HepG2 (cell line): Measurements from ENCODE around the gene ASB11. TPM values are rescaled to one million over a fixed set of nuclear protein-coding genes. Genes with fewer than 3 reads are reported as not detected.

ENCODE experiments used
- GATAD1 ChIP-seq: IDR thresholded peaks from 2 replicates; pipeline ENCODE4 v1.6.1; 2016; ENCODE audit warnings: missing genetic modification reagents, missing compliant biosample characterization
- GTF2F1 ChIP-seq: fragments of 150-350 bp; IDR thresholded peaks from 2 replicates; pipeline ENCODE4 v1.6.1; 2014; ENCODE audit warnings: low read length
- KMT2A ChIP-seq: sonication (generic); formaldehyde crosslinking; IDR thresholded peaks from 2 replicates; pipeline ENCODE4 v1.4.0; 2020; ENCODE audit warnings: missing genetic modification reagents
- MTF1 ChIP-seq: sonication (generic); formaldehyde crosslinking; IDR thresholded peaks from 2 replicates; pipeline ENCODE4 v1.5.0; 2020; ENCODE audit warnings: missing genetic modification reagents
- NFIB ChIP-seq: sonication (generic); formaldehyde crosslinking; IDR thresholded peaks from 2 replicates; pipeline ENCODE4 v1.9.0; 2021; ENCODE audit warnings: missing genetic modification reagents, mild to moderate bottlenecking, borderline replicate concordance
- REXO4 ChIP-seq: sonication (generic); formaldehyde crosslinking; IDR thresholded peaks from 2 replicates; pipeline ENCODE4 v1.8.0; 2022; ENCODE audit warnings: missing genetic modification reagents, mild to moderate bottlenecking, borderline replicate concordance
- THAP11 ChIP-seq: IDR thresholded peaks from 2 replicates; pipeline ENCODE4 v1.6.1; 2016; ENCODE audit warnings: missing biosample characterization, missing genetic modification reagents
- ZNF124 ChIP-seq: sonication (generic); formaldehyde crosslinking; IDR thresholded peaks from 2 replicates; pipeline ENCODE4 v1.4.0; 2020; ENCODE audit warnings: missing genetic modification reagents
- ZNF510 ChIP-seq: sonication (generic); formaldehyde crosslinking; IDR thresholded peaks from 2 replicates; pipeline ENCODE4 v1.4.0; 2020; ENCODE audit warnings: low read depth, mild to moderate bottlenecking, missing genetic modification reagents
- ZNF570 ChIP-seq: sonication (generic); formaldehyde crosslinking; IDR thresholded peaks from 2 replicates; pipeline ENCODE4 v1.4.0; 2020; ENCODE audit warnings: mild to moderate bottlenecking, missing genetic modification reagents, borderline replicate concordance
- ZNF615 ChIP-seq: sonication (generic); formaldehyde crosslinking; IDR thresholded peaks from 2 replicates; pipeline ENCODE4 v1.5.0; 2020; ENCODE audit warnings: mild to moderate bottlenecking, missing genetic modification reagents, borderline replicate concordance
- ZNF709 ChIP-seq: sonication (generic); formaldehyde crosslinking; IDR thresholded peaks from 2 replicates; pipeline ENCODE4 v1.5.0; 2020; ENCODE audit warnings: mild to moderate bottlenecking, missing genetic modification reagents
- ZNF782 ChIP-seq: sonication (generic); formaldehyde crosslinking; IDR thresholded peaks from 2 replicates; pipeline ENCODE4 v1.4.0; 2020; ENCODE audit warnings: missing genetic modification reagents, mild to moderate bottlenecking, borderline replicate concordance
- polyA plus RNA-seq, 8 experiments: library from polyadenylated mRNA; depleted of rRNA in 3 of 8; stranded (reverse) in 7 of 8; unstranded in 1 of 8; fragments of >200 nt; fragmentation: Illumina TruSeq in 4 of 8; extraction: Trizol in 4 of 8; gene quantifications; 2 replicates each; pipeline versions ENCODE4 v1.2.1 to v1.2.3, GENCODE V29; 2011 to 2016; ENCODE audit warnings: low read depth in 4 of 8, missing spikeins in 1 of 8, mixed read lengths in 1 of 8; ENCODE audit not compliant: insufficient read depth in 1 of 8
- total RNA-seq, 5 experiments: library from RNA; depleted of rRNA; stranded (reverse); fragments of >200 nt; fragmentation: Illumina TruSeq; extraction: Trizol; gene quantifications; 2 replicates each; pipeline ENCODE4 v1.2.3, GENCODE V29; 2016; ENCODE audit warnings: low read depth in 1 of 5
- TF ChIP-seq, protein P1 (sequence below): sonication (generic); formaldehyde crosslinking; IDR thresholded peaks from 2 replicates; pipeline ENCODE4 v1.4.0; 2020; ENCODE audit warnings: missing genetic modification reagents
- TF ChIP-seq, protein P2 (sequence below): sonication (generic); formaldehyde crosslinking; IDR thresholded peaks from 2 replicates; pipeline ENCODE4 v1.5.0; 2020; ENCODE audit warnings: mild to moderate bottlenecking, missing genetic modification reagents
- TF ChIP-seq, protein P3 (sequence below): sonication (generic); formaldehyde crosslinking; conservative IDR thresholded peaks from 2 replicates; pipeline ENCODE4 v1.4.0; 2020; ENCODE audit warnings: missing genetic modification reagents
- TF ChIP-seq, protein P4 (sequence below): sonication (generic); formaldehyde crosslinking; IDR thresholded peaks from 2 replicates; pipeline ENCODE4 v1.4.0; 2020; ENCODE audit warnings: mild to moderate bottlenecking, missing genetic modification reagents

ASB11 gene
- total and polyA plus RNA-seq, 2 of the 13 experiments (the other 11 are each of a cell fraction or from before 2014, with no cell fraction given), result not detected

DNA sequence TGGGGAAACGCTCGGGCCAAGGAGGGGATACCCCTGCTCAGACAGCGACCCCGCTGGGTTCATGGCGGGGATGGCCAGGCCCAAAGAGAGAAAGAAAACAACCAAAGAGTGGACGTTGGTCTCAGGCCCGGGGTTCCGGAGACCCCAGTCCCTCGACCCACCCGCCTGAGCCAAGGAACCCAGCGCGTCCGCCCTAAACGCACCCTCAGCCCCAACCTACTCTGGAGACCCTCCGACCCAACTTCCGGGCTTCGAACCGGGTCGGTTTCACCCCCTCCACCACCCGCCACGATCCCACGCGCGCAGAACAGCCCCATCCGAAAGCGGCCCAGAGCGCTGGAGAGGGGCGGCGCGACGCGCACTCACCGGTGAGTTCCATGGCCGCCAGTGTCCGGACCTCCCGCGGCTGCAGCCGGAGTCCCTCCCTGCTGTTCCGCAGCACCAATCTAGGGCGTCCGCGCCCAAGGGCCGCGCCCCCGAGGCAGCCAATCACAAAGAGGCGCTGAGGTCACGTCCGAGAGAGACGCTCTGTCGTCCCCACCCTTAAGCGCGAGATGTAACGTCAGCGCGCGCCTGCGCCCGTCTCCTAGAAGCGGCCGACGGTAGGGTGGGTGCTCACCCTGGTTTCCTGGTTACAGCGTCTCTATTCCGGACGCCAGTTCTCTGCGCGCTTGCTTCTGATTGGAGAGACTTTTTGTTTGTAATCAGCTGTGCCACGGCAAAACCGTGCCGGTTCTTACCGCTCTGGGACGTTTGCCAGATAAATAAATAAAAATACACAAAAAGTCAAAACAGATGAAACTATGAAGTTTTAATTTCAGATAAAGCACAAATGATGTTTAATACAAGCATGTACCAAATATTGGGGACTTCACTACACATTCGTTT is 19.9 kb upstream of the ASB11 start, which contains the start of gene PIGA (continued):
- TF ChIP-seq, protein P1, sequence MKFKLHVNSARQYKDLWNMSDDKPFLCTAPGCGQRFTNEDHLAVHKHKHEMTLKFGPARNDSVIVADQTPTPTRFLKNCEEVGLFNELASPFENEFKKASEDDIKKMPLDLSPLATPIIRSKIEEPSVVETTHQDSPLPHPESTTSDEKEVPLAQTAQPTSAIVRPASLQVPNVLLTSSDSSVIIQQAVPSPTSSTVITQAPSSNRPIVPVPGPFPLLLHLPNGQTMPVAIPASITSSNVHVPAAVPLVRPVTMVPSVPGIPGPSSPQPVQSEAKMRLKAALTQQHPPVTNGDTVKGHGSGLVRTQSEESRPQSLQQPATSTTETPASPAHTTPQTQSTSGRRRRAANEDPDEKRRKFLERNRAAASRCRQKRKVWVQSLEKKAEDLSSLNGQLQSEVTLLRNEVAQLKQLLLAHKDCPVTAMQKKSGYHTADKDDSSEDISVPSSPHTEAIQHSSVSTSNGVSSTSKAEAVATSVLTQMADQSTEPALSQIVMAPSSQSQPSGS (CRISPR knock-in tag), result 0 out of 2 replicates have a peak, but pooled peaks have one; percentile 35
- TF ChIP-seq ZNF782 (CRISPR knock-in tag), result no peak
- TF ChIP-seq, protein P2, sequence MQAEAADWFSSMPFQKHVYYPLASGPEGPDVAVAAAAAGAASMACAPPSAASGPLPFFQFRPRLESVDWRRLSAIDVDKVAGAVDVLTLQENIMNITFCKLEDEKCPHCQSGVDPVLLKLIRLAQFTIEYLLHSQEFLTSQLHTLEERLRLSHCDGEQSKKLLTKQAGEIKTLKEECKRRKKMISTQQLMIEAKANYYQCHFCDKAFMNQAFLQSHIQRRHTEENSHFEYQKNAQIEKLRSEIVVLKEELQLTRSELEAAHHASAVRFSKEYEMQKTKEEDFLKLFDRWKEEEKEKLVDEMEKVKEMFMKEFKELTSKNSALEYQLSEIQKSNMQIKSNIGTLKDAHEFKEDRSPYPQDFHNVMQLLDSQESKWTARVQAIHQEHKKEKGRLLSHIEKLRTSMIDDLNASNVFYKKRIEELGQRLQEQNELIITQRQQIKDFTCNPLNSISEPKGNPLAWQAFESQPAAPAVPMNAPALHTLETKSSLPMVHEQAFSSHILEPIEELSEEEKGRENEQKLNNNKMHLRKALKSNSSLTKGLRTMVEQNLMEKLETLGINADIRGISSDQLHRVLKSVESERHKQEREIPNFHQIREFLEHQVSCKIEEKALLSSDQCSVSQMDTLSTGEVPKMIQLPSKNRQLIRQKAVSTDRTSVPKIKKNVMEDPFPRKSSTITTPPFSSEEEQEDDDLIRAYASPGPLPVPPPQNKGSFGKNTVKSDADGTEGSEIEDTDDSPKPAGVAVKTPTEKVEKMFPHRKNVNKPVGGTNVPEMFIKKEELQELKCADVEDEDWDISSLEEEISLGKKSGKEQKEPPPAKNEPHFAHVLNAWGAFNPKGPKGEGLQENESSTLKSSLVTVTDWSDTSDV (CRISPR knock-in tag), result no peak
- no peak for TF ChIP-seq ZNF709
- no peak for TF ChIP-seq ZNF124 (CRISPR knock-in tag)
- TF ChIP-seq GATAD1, result peak; percentile 75
- peak; percentile 73 for TF ChIP-seq THAP11 (CRISPR knock-in tag)
- no peak for TF ChIP-seq REXO4 (CRISPR knock-in tag)
- no peak for TF ChIP-seq ZNF615
- TF ChIP-seq NFIB (CRISPR knock-in tag), result no peak
- TF ChIP-seq, protein P3, sequence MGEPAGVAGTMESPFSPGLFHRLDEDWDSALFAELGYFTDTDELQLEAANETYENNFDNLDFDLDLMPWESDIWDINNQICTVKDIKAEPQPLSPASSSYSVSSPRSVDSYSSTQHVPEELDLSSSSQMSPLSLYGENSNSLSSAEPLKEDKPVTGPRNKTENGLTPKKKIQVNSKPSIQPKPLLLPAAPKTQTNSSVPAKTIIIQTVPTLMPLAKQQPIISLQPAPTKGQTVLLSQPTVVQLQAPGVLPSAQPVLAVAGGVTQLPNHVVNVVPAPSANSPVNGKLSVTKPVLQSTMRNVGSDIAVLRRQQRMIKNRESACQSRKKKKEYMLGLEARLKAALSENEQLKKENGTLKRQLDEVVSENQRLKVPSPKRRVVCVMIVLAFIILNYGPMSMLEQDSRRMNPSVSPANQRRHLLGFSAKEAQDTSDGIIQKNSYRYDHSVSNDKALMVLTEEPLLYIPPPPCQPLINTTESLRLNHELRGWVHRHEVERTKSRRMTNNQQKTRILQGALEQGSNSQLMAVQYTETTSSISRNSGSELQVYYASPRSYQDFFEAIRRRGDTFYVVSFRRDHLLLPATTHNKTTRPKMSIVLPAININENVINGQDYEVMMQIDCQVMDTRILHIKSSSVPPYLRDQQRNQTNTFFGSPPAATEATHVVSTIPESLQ (CRISPR knock-in tag), result no peak
- 0 out of 2 replicates have a peak, but pooled peaks have one; percentile 45 for TF ChIP-seq KMT2A (CRISPR knock-in tag)
- TF ChIP-seq, protein P4, sequence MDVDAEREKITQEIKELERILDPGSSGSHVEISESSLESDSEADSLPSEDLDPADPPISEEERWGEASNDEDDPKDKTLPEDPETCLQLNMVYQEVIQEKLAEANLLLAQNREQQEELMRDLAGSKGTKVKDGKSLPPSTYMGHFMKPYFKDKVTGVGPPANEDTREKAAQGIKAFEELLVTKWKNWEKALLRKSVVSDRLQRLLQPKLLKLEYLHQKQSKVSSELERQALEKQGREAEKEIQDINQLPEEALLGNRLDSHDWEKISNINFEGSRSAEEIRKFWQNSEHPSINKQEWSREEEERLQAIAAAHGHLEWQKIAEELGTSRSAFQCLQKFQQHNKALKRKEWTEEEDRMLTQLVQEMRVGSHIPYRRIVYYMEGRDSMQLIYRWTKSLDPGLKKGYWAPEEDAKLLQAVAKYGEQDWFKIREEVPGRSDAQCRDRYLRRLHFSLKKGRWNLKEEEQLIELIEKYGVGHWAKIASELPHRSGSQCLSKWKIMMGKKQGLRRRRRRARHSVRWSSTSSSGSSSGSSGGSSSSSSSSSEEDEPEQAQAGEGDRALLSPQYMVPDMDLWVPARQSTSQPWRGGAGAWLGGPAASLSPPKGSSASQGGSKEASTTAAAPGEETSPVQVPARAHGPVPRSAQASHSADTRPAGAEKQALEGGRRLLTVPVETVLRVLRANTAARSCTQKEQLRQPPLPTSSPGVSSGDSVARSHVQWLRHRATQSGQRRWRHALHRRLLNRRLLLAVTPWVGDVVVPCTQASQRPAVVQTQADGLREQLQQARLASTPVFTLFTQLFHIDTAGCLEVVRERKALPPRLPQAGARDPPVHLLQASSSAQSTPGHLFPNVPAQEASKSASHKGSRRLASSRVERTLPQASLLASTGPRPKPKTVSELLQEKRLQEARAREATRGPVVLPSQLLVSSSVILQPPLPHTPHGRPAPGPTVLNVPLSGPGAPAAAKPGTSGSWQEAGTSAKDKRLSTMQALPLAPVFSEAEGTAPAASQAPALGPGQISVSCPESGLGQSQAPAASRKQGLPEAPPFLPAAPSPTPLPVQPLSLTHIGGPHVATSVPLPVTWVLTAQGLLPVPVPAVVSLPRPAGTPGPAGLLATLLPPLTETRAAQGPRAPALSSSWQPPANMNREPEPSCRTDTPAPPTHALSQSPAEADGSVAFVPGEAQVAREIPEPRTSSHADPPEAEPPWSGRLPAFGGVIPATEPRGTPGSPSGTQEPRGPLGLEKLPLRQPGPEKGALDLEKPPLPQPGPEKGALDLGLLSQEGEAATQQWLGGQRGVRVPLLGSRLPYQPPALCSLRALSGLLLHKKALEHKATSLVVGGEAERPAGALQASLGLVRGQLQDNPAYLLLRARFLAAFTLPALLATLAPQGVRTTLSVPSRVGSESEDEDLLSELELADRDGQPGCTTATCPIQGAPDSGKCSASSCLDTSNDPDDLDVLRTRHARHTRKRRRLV (CRISPR knock-in tag), result no peak
- no peak for TF ChIP-seq ZNF510
- TF ChIP-seq ZNF570 (CRISPR knock-in tag), result no peak
- TF ChIP-seq MTF1, result no peak
- no peak for TF ChIP-seq GTF2F1
